ENCODE measurements around the gene XBP1.
"Not testable (repeated sequence)": the region's sequence is repeated elsewhere in the genome, so short reads cannot be mapped to it uniquely, and the experiment has no call there.

Gene XBP1

GRCh38 chr22:28819253-28820096, 19.1 kb upstream of the XBP1 start:
- DNase-seq (ENCODE audit: low read depth in 3 of 3, low spot score in 1 of 3) = no peak

- DNase-seq (ENCODE audit: low read depth in 3 of 3, low spot score in 1 of 3) = no peak
These were observed 17.8 kb upstream of the XBP1 start for GRCh38 chr22:28817919-28818859.

- DNase-seq (ENCODE audit: low read depth in 3 of 3, low spot score in 1 of 3) = no peak
These were observed 16.7 kb upstream of the XBP1 start for GRCh38 chr22:28817064-28817463.

GRCh38 chr22:28815729-28816128, 15.4 kb upstream of the XBP1 start:
- no peak for DNase-seq (ENCODE audit: low read depth in 3 of 3, low spot score in 1 of 3)

GRCh38 chr22:28815111-28815510, 14.7 kb upstream of the XBP1 start:
- DNase-seq (ENCODE audit: low read depth in 3 of 3, low spot score in 1 of 3) = no peak

GRCh38 chr22:28813772-28814518, 13.6 kb upstream of the XBP1 start:
- DNase-seq (ENCODE audit: low read depth in 3 of 3, low spot score in 1 of 3) = no peak

- no peak for DNase-seq (ENCODE audit: low read depth in 3 of 3, low spot score in 1 of 3)
These were observed 12.1 kb upstream of the XBP1 start for GRCh38 chr22:28812516-28812915.

GRCh38 chr22:28810821-28811491, 10.6 kb upstream of the XBP1 start:
- DNase-seq (ENCODE audit: low read depth in 3 of 3, low spot score in 1 of 3) = no peak

- no peak for DNase-seq (ENCODE audit: low read depth in 3 of 3, low spot score in 1 of 3)
These were observed 8.5 kb upstream of the XBP1 start for GRCh38 chr22:28808716-28809355.

GRCh38 chr22:28805426-28805825, 5.1 kb upstream of the XBP1 start:
- DNase-seq (ENCODE audit: low read depth in 3 of 3, low spot score in 1 of 3) = not testable (repeated sequence)

GRCh38 chr22:28802595-28803123, 2.3 kb upstream of the XBP1 start:
- DNase-seq (ENCODE audit: low read depth in 3 of 3, low spot score in 1 of 3) = no peak

GRCh38 chr22:28801845-28802594, 1.7 kb upstream of the XBP1 start:
- no peak for DNase-seq (ENCODE audit: low read depth in 3 of 3, low spot score in 1 of 3)

- DNase-seq (ENCODE audit: low read depth in 3 of 3, low spot score in 1 of 3) = no peak
These were observed 612 bp downstream of the XBP1 start for GRCh38 chr22:28799606-28800307.

GRCh38 chr22:28798810-28799605, 1.4 kb downstream of the XBP1 start:
- DNase-seq (ENCODE audit: low read depth in 3 of 3, low spot score in 1 of 3) = no peak

GRCh38 chr22:28795932-28796856, 4.2 kb downstream of the XBP1 start:
- no peak for DNase-seq (ENCODE audit: low read depth in 3 of 3, low spot score in 1 of 3)

- no peak for DNase-seq (ENCODE audit: low read depth in 3 of 3, low spot score in 1 of 3)
These were observed 5.2 kb downstream of the XBP1 start for GRCh38 chr22:28795071-28795693.

All from stimulated activated CD4-positive, alpha-beta T cell treated with anti-CD3 and anti-CD28 coated beads, TNF-alpha, amount 100 ng/mL, for 1 hour (primary cell).